ENCODE measurements around the gene MYH14.

MYH14 gene

DNA sequence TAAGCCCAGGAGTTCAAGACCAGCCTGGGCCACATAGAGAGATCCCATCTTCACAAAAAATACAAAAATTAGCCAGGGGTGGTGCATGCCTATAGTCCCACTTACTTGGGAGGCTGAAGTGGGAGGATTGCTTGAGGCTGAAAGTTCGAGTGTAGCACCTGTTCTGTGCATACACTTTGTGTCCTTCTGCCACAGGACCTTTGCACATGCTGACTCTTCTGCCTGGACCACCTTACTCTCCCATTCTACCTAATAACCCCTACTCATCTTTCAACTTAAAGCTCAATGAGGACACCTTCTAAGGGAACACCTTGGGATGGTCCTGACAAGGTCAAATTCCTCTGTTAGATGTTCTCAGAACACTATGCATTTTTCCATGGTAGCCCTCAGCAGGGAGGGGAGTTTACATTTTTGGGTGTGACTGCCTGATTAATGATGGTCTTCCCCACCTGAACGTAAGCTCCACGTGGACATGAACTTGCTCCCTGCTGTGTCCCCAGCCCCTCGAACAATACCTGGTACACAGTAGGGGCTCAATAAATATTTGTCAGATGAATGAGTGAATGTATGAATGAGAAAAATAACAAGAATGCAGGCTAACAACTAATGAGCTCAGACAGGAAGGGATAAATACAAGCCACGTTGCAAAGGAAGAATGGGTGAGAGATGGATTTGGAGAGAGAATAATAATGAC is 29.2 kb upstream of the MYH14 start:
- no peak overlapping the region for H3K4me3 ChIP-seq (ENCODE audit: extremely low read depth, insufficient read depth, low read length, poor library complexity, severe bottlenecking)
- no peaks in the 10 kb centered on the region for H3K36me3 ChIP-seq (ENCODE audit: control insufficient read depth, insufficient read depth, low read length)
- no peaks in the 10 kb centered on the region for H3K4me1 ChIP-seq (ENCODE audit: control insufficient read depth, insufficient read depth, low read length, poor library complexity, severe bottlenecking)
- H3K27ac ChIP-seq (ENCODE audit: low read depth, low read length, severe bottlenecking), result no peak overlapping the region
- H3K9me3 ChIP-seq (ENCODE audit: control insufficient read depth, low read length), result peaks cover 35% of the 10 kb centered on the region
- WGBS, 2 experiments (ENCODE audit: insufficient coverage in 2 of 2), result 54 to 58% methylated on average over 5 of the region's 5 CpGs

DNA sequence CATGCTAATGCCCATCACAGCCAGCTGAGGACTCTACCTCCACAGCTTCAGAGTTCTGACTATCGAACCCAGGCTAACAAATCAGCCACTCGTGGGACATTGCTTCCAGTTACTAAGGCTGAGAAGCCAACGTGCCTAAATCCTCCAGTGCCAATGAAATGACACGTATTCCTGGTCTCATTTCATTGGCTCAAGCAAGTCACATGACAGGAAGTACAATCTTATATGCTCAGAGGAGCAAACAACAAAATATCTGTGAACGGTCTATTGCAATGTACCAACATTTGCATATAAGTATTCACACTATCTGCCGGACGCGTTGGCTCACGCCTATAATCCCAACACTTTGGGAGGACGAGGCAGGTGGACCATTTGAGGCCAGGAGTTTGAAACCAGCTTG is 27.5 kb upstream of the MYH14 start:
- Histone ChIP-seq H3K4me1 (ENCODE audit: control insufficient read depth, insufficient read depth, low read length, poor library complexity, severe bottlenecking) (no peaks in the 10 kb centered on the region), H3K27ac (ENCODE audit: low read depth, low read length, severe bottlenecking) (no peak overlapping the region), H3K9me3 (ENCODE audit: control insufficient read depth, low read length) (peaks cover 41% of the 10 kb centered on the region), H3K4me3 (ENCODE audit: extremely low read depth, insufficient read depth, low read length, poor library complexity, severe bottlenecking) (no peak overlapping the region), H3K36me3 (ENCODE audit: control insufficient read depth, insufficient read depth, low read length) (no peaks in the 10 kb centered on the region)
- WGBS, 2 experiments (ENCODE audit: insufficient coverage in 2 of 2), result 61 to 80% methylated on average over 9 to 10 of the region's 10 CpGs

DNA sequence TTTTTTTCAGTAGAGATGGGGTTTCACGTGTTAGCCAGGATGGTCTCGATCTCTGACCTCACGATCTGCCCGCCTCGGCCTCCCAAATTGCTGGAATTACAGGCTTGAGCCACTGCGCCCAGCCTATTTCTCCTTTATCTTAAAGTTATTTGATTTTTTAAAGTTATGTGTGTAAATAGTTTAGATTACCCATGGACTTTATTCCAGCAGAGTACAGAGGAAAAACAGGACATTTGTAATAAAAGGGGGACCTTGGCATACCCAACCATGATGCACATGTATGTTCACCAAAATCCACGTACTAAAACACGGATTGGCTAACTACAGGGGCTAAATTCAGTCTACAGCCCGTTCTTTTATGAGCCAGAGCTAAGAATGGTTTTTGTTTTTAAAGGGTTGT is 26.6 kb upstream of the MYH14 start:
- WGBS, 2 experiments (ENCODE audit: insufficient coverage in 2 of 2), result 74 to 81% methylated on average over 3 to 5 of the region's 9 CpGs
- H3K27ac ChIP-seq (ENCODE audit: low read depth, low read length, severe bottlenecking), result no peak overlapping the region
- no peaks in the 10 kb centered on the region for H3K36me3 ChIP-seq (ENCODE audit: control insufficient read depth, insufficient read depth, low read length)
- H3K9me3 ChIP-seq (ENCODE audit: control insufficient read depth, low read length), result peaks cover 45% of the 10 kb centered on the region
- H3K4me3 ChIP-seq (ENCODE audit: extremely low read depth, insufficient read depth, low read length, poor library complexity, severe bottlenecking), result no peak overlapping the region
- no peaks in the 10 kb centered on the region for H3K4me1 ChIP-seq (ENCODE audit: control insufficient read depth, insufficient read depth, low read length, poor library complexity, severe bottlenecking)

DNA sequence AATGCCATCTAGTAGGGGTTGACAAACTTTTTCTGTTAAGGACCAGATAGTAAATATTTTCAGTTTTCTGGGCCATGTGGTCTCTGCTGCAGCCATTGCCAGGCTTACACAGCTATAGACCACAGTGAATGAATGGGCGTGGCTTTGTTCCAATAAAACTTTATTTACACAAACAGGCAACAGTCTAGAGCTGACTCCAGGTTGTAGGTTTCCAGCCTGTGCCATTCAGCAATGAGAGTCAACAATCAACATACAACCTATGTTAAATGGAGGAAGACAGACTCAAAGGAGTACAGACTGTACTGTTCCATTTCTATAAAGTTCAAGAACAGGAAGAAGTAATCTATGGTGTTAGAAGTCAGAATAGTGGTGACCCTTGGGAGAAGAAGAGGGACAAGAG is 25.1 kb upstream of the MYH14 start:
- Histone ChIP-seq H3K36me3 (ENCODE audit: control insufficient read depth, insufficient read depth, low read length) (no peaks in the 10 kb centered on the region), H3K4me1 (ENCODE audit: control insufficient read depth, insufficient read depth, low read length, poor library complexity, severe bottlenecking) (no peaks in the 10 kb centered on the region), H3K27ac (ENCODE audit: low read depth, low read length, severe bottlenecking) (no peak overlapping the region), H3K9me3 (ENCODE audit: control insufficient read depth, low read length) (peaks cover 45% of the 10 kb centered on the region), H3K4me3 (ENCODE audit: extremely low read depth, insufficient read depth, low read length, poor library complexity, severe bottlenecking) (no peak overlapping the region)
- WGBS, 2 experiments (ENCODE audit: insufficient coverage in 2 of 2), result no CpG with 5 or more reads among the region's 1 CpG

DNA sequence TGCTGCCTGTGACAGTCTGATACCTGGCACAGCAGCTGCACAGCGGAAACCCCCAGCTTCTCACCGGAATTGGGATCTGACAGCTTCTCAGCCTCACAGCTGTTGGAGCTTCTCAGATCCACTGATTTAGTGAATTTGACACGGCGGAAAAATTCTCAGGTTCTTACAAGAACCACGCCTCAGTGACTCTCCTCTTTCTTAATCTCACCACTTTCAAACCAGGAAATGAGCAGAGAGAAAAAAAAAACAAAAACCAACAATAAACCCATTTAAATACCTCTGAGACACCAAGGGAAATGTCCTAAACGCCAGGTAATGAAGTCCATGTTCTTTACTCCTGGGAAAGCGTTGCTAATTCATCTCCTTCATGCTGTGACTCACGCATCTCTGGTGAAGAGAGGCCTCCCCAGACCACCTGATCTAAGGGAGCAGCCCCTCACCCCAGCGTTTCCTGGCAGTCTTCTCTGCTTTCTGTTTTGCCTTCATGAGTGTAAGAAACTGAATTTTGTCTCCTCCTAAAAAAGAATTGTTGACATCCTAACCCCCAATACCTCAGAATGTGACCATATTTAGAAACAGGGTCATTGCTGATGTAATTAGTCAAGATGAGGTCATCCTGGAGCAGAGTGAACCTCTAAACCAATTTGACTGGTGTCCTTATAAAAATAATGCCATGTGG is 24.4 kb upstream of the MYH14 start:
- Histone ChIP-seq H3K9me3 (ENCODE audit: control insufficient read depth, low read length) (peaks cover 42% of the 10 kb centered on the region), H3K36me3 (ENCODE audit: control insufficient read depth, insufficient read depth, low read length) (no peaks in the 10 kb centered on the region), H3K4me3 (ENCODE audit: extremely low read depth, insufficient read depth, low read length, poor library complexity, severe bottlenecking) (no peak overlapping the region), H3K4me1 (ENCODE audit: control insufficient read depth, insufficient read depth, low read length, poor library complexity, severe bottlenecking) (no peaks in the 10 kb centered on the region), H3K27ac (ENCODE audit: low read depth, low read length, severe bottlenecking) (no peak overlapping the region)
- WGBS, 2 experiments (ENCODE audit: insufficient coverage in 2 of 2), result 54 to 58% methylated on average over 8 to 9 of the region's 9 CpGs

DNA sequence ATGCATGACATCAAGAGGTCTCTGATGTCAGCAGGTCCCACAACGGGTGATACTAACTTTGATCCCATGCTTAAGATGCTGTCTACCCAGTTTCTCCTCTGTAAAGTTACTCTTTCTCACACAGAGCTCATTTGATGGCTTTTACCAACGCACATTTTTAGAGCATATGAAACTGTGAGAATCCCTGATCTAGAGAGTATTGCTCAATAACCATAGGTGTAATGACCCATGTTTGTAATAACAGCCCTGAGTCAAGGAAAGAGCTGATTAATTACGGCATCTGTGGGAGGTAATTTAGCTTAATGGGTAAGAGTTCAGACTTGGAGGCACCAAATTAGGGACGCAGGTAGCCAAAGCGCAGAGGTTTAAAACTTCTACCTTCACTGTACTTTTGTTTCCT is 22.3 kb upstream of the MYH14 start:
- Histone ChIP-seq H3K36me3 (ENCODE audit: control insufficient read depth, insufficient read depth, low read length) (no peaks in the 10 kb centered on the region), H3K4me1 (ENCODE audit: control insufficient read depth, insufficient read depth, low read length, poor library complexity, severe bottlenecking) (no peaks in the 10 kb centered on the region), H3K27ac (ENCODE audit: low read depth, low read length, severe bottlenecking) (no peak overlapping the region), H3K4me3 (ENCODE audit: extremely low read depth, insufficient read depth, low read length, poor library complexity, severe bottlenecking) (no peak overlapping the region), H3K9me3 (ENCODE audit: control insufficient read depth, low read length) (peaks cover 25% of the 10 kb centered on the region)
- 75 to 100% methylated on average over 1 to 2 of the region's 5 CpGs for WGBS, 2 experiments (ENCODE audit: insufficient coverage in 2 of 2)

DNA sequence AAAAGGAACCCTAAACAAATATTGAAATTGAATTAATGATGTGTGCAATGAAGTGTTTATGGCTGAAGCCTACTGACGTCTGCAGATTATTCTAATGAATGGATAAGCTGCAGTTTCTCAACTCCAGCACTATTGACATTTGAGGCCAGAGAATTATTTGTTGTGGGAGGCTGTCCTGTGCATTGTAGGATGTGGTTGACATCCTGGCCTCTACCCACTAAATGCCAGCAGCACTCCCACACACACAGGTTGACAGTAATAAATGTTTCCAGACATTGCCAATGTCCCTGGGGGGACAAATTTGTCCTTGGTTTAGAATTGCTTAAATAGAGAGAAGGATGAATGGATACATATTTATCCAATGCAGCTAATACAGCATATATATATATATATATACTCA is 19.2 kb upstream of the MYH14 start:
- no peaks in the 10 kb centered on the region for H3K36me3 ChIP-seq (ENCODE audit: control insufficient read depth, insufficient read depth, low read length)
- H3K27ac ChIP-seq (ENCODE audit: low read depth, low read length, severe bottlenecking), result no peak overlapping the region
- H3K4me3 ChIP-seq (ENCODE audit: extremely low read depth, insufficient read depth, low read length, poor library complexity, severe bottlenecking), result no peak overlapping the region
- H3K9me3 ChIP-seq (ENCODE audit: control insufficient read depth, low read length), result peaks cover 19% of the 10 kb centered on the region
- H3K4me1 ChIP-seq (ENCODE audit: control insufficient read depth, insufficient read depth, low read length, poor library complexity, severe bottlenecking), result no peaks in the 10 kb centered on the region
- WGBS, 2 experiments (ENCODE audit: insufficient coverage in 2 of 2), result no CpG with 5 or more reads among the region's 1 CpG

DNA sequence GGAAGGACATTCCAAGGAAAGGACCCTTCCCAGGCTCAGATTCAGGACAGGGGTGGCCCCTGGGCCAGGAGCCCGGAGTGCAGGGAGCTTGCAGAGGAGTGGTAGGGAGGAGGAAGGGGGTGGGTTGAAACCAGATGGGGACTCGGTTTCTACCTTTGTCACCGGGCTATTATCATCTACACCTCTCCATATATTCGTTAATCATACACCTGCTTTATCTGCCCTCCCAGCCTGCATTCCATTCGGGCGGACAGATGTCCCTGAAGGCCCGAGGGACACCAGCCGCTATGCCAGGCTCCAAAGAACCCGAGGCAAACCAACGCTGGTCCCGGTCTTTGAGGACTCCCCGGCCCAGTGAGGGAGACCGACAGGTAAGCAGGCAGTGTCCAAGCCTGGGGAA is 15.5 kb upstream of the MYH14 start:
- Histone ChIP-seq H3K9me3 (ENCODE audit: control insufficient read depth, low read length) (peaks cover 20% of the 10 kb centered on the region), H3K27ac (ENCODE audit: low read depth, low read length, severe bottlenecking) (no peak overlapping the region)

DNA sequence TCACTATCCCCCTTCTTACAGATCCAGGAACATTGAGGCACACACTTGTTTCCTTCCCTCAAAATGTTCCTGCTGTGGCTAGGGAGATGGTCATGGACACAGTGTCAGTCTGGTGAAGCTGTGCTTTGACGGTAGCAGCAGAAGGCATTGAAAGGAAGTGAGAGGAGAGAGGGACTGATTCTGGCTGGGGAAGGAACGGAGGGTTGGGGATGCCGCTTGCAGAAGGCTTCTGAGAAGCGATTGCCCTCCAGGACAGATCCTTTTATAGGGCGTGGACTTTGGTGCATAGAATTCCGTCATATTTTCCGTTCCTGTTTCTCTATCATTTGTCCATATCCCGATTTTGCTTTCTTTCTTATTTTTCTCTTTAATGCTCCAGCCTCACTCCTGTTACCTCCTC is 14.1 kb upstream of the MYH14 start:
- Histone ChIP-seq H3K4me1 (ENCODE audit: control insufficient read depth, insufficient read depth, low read length, poor library complexity, severe bottlenecking) (no peaks in the 10 kb centered on the region), H3K9me3 (ENCODE audit: control insufficient read depth, low read length) (peaks cover 20% of the 10 kb centered on the region), H3K36me3 (ENCODE audit: control insufficient read depth, insufficient read depth, low read length) (no peaks in the 10 kb centered on the region), H3K27ac (ENCODE audit: low read depth, low read length, severe bottlenecking) (no peak overlapping the region), H3K4me3 (ENCODE audit: extremely low read depth, insufficient read depth, low read length, poor library complexity, severe bottlenecking) (no peak overlapping the region)
- WGBS, 2 experiments (ENCODE audit: insufficient coverage in 2 of 2), result 38 to 83% methylated on average over 3 to 7 of the region's 8 CpGs

More for the DNA sequence above, 15.5 kb upstream of the MYH14 start:
- Histone ChIP-seq H3K4me3 (ENCODE audit: extremely low read depth, insufficient read depth, low read length, poor library complexity, severe bottlenecking) (no peak overlapping the region), H3K4me1 (ENCODE audit: control insufficient read depth, insufficient read depth, low read length, poor library complexity, severe bottlenecking) (no peaks in the 10 kb centered on the region), H3K36me3 (ENCODE audit: control insufficient read depth, insufficient read depth, low read length) (no peaks in the 10 kb centered on the region)
- 80 to 85% methylated on average over 10 of the region's 13 CpGs for WGBS, 2 experiments (ENCODE audit: insufficient coverage in 2 of 2)

DNA sequence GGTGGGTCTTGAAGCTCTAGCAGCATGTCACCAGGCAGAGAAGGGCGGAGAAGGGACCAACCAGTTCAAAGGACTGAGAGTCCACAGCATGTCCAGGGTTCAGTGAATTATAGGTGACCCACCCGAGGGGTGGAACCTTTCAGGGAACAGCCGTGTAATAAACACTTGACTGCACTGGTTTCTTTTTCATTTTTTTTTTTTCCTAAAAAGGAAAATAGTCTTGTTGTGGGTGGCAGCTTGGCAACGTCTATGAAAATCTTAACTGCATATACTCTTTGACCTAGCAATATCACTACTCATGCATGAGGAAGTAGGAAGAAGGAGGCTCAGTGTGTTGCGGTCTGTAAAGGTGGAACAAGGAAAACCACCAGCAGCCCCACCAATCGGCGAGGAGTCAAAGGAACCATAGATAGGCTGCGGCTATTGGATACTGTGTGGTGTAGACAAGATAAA is 13.0 kb upstream of the MYH14 start:
- H3K36me3 ChIP-seq (ENCODE audit: control insufficient read depth, insufficient read depth, low read length), result no peaks in the 10 kb centered on the region
- 85 to 96% methylated on average over 4 to 5 of the region's 8 CpGs for WGBS, 2 experiments (ENCODE audit: insufficient coverage in 2 of 2)
- no peak overlapping the region for H3K27ac ChIP-seq (ENCODE audit: low read depth, low read length, severe bottlenecking)

DNA sequence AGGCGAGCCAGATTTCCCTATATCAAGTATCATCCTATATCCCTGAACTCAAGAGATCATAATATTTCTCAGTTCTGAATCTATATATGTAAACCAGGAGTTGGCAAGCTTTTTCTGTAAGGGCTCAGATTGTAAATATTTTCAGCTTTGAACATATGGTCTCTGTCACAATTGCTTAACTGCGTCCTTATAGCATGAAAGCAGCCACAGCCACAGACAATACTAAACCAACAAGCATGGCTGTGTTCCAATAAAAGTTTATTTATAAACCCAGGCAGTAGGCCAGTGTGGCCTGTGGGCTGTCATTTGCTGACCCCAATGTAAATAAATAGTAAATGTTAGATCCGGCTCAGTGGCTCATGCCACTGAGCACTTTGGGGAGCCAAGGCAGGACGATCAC is 12.2 kb upstream of the MYH14 start:
- Histone ChIP-seq H3K9me3 (ENCODE audit: control insufficient read depth, low read length) (peaks cover 20% of the 10 kb centered on the region), H3K4me3 (ENCODE audit: extremely low read depth, insufficient read depth, low read length, poor library complexity, severe bottlenecking) (no peak overlapping the region), H3K36me3 (ENCODE audit: control insufficient read depth, insufficient read depth, low read length) (no peaks in the 10 kb centered on the region), H3K27ac (ENCODE audit: low read depth, low read length, severe bottlenecking) (no peak overlapping the region), H3K4me1 (ENCODE audit: control insufficient read depth, insufficient read depth, low read length, poor library complexity, severe bottlenecking) (no peaks in the 10 kb centered on the region)
- 80 to 100% methylated on average over 1 of the region's 4 CpGs for WGBS, 2 experiments (ENCODE audit: insufficient coverage in 2 of 2)

More for the DNA sequence above, 13.0 kb upstream of the MYH14 start:
- no peaks in the 10 kb centered on the region for H3K4me1 ChIP-seq (ENCODE audit: control insufficient read depth, insufficient read depth, low read length, poor library complexity, severe bottlenecking)
- peaks cover 20% of the 10 kb centered on the region for H3K9me3 ChIP-seq (ENCODE audit: control insufficient read depth, low read length)
- H3K4me3 ChIP-seq (ENCODE audit: extremely low read depth, insufficient read depth, low read length, poor library complexity, severe bottlenecking), result no peak overlapping the region
